Thyroid gland (tissue), 4 donors: ENCODE results near the gene TBX2.

Experiments used
- CTCF ChIP-seq, 6 experiments: fragments of 200-600 bp in 3 of 6; fragments of 450-650 bp in 3 of 6; sonication (generic) in 3 of 6; IDR thresholded peaks; one replicate each; pipeline ENCODE4 v1.5.1; 2016 to 2019; ENCODE audit warnings: antibody characterized with exemption in 6 of 6, mild to moderate bottlenecking in 2 of 6, inconsistent platforms in 1 of 6, moderate library complexity in 1 of 6
- POLR2A ChIP-seq, 2 donors: fragments of 450-650 bp; IDR thresholded peaks; one replicate each; pipeline ENCODE4 v1.6.1; 2017; ENCODE audit warnings: antibody characterized with exemption in 2 of 2, mild to moderate bottlenecking in 2 of 2, moderate library complexity in 1 of 2

DNA sequence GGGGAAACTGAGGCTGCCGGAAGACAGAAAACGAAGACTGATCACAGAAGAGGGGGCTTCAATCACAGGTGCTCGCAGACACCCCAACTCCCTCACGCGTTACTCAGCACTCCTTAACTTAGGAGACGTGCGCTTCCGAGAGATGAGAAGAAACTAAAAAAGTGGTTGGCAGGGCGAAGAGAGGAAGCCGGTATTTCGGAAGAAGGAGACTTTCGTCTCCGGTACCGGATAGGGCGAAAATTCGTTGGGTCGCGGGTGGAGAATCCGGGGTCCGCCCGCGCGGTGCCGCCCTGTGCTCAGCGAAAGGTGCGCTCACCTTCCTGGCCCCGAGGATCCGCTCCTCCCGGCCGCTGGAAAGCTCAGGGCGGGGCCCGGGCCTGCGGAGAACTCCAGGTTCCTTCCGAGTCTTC lies 917 bp upstream of the TBX2 start:
- TF ChIP-seq CTCF (IDR thresholded peaks at IDR 0.05) (no peak), POLR2A (IDR thresholded peaks at IDR 0.05) (no peak)
